ENCODE measurements around the gene MICAL1.

MICAL1 gene

GRCh38 chr6:109411034-109411433 lies 44.5 kb downstream of the MICAL1 start:
- no peak for DNase-seq (ENCODE audit: low read depth)
- no peak for TF ChIP-seq CTCF (IDR thresholded peaks at IDR 0.05; ENCODE audit: insufficient read depth, low read depth, low read length, missing control alignments)
- no peak overlapping the region for H3K4me3 ChIP-seq (ENCODE audit: low read depth, low read length)

GRCh38 chr6:109406196-109406595 lies 49.4 kb downstream of the MICAL1 start:
- H3K4me3 ChIP-seq (ENCODE audit: low read depth, low read length) = no peak overlapping the region
- no peak for DNase-seq (ENCODE audit: low read depth)
- no peak for TF ChIP-seq CTCF (IDR thresholded peaks at IDR 0.05; ENCODE audit: insufficient read depth, low read depth, low read length, missing control alignments)

GRCh38 chr6:109397020-109397419 lies 58.6 kb downstream of the MICAL1 start:
- TF ChIP-seq CTCF (IDR thresholded peaks at IDR 0.05; ENCODE audit: insufficient read depth, low read depth, low read length, missing control alignments) = no peak
- no peak overlapping the region for H3K4me3 ChIP-seq (ENCODE audit: low read depth, low read length)
- no peak for DNase-seq (ENCODE audit: low read depth)

- TF ChIP-seq CTCF (IDR thresholded peaks at IDR 0.05; ENCODE audit: insufficient read depth, low read depth, low read length, missing control alignments) = no peak
- DNase-seq (ENCODE audit: low read depth) = no peak
- H3K4me3 ChIP-seq (ENCODE audit: low read depth, low read length) = no peak overlapping the region
Observed at GRCh38 chr6:109396046-109396718, 59.4 kb downstream of the MICAL1 start.

Measured in GM12865 (cell line).